ENCODE data around the gene INAFM2.

Gene INAFM2

DNA sequence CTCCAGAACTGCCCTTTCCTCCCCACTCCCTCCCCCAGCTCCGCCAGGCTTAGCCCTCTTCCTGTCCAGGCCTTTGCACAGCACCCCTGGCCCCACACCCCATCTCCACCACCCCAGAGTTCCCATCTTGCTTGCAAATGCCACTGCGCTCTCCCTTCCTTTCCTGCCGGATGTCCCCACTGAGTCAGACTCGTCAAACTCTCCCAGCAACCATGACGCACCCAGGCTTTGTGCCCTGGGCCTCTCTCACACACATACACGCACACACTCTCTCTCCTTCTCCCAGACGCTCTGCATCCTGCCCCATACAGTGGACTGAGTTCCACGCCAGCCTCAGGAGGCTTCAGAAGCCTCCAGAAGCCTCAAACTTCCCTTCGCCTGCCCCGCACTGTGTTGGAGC, 20.0 kb downstream of the INAFM2 start:
- TF ChIP-seq, protein P1, sequence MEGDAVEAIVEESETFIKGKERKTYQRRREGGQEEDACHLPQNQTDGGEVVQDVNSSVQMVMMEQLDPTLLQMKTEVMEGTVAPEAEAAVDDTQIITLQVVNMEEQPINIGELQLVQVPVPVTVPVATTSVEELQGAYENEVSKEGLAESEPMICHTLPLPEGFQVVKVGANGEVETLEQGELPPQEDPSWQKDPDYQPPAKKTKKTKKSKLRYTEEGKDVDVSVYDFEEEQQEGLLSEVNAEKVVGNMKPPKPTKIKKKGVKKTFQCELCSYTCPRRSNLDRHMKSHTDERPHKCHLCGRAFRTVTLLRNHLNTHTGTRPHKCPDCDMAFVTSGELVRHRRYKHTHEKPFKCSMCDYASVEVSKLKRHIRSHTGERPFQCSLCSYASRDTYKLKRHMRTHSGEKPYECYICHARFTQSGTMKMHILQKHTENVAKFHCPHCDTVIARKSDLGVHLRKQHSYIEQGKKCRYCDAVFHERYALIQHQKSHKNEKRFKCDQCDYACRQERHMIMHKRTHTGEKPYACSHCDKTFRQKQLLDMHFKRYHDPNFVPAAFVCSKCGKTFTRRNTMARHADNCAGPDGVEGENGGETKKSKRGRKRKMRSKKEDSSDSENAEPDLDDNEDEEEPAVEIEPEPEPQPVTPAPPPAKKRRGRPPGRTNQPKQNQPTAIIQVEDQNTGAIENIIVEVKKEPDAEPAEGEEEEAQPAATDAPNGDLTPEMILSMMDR (IDR thresholded peaks at IDR 0.05; ENCODE audit: low read depth, low read length, missing control alignments): no peak
- no peak for DNase-seq (ENCODE audit: low read depth)
- no peak overlapping the region for H3K4me3 ChIP-seq (ENCODE audit: low read depth, low read length)

DNA sequence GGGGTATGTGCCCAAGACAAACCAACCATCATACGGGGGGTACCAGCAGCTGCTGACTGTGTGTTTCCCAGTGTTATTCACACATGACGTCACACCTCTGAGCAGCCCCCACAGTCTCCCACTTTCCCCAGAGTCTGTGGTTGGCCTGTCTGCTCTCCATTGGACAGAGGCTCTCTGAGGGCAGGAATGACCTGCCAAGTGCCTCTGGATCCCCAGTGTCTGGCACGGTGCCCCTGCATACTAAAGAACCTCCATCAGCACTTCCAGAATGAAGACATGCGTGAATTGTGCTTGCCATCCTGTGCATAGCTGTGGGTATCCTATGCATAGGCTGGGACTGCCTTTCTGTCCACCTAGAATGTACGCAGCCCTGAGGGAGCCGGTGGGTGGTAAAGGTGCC, 20.7 kb downstream of the INAFM2 start:
- DNase-seq (ENCODE audit: low read depth): no peak
- no peak overlapping the region for H3K4me3 ChIP-seq (ENCODE audit: low read depth, low read length)
- TF ChIP-seq, protein P1 (IDR thresholded peaks at IDR 0.05; ENCODE audit: low read depth, low read length, missing control alignments): no peak

DNA sequence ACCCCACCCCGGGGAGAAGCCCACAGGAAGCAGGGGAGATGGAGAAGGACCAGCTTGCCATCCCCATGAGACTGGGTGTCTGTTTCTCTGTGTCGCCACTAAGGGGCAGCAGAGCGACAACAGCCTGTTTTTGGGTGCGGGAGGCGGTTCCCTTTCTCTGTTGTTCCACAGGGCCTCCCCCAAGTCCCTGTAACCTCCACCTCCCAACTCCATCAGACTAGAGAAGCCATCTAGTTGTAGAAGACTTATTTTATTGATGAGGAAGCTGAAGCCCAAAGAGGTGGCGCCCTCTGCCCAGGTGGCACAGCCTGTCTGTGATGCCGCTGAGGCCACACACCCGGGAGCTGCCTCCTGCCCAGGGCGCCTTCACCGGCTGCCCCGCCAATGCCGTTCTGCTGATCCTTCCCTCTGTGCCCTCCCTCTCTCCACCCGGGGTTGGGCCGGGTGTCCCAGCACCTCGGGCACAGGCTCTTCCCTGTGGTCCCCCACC, 21.2 kb downstream of the INAFM2 start:
- TF ChIP-seq, protein P1 (IDR thresholded peaks at IDR 0.05; ENCODE audit: low read depth, low read length, missing control alignments): peak; percentile 88
- DNase-seq (ENCODE audit: low read depth): no peak
- H3K4me3 ChIP-seq (ENCODE audit: low read depth, low read length): no peak overlapping the region

DNA sequence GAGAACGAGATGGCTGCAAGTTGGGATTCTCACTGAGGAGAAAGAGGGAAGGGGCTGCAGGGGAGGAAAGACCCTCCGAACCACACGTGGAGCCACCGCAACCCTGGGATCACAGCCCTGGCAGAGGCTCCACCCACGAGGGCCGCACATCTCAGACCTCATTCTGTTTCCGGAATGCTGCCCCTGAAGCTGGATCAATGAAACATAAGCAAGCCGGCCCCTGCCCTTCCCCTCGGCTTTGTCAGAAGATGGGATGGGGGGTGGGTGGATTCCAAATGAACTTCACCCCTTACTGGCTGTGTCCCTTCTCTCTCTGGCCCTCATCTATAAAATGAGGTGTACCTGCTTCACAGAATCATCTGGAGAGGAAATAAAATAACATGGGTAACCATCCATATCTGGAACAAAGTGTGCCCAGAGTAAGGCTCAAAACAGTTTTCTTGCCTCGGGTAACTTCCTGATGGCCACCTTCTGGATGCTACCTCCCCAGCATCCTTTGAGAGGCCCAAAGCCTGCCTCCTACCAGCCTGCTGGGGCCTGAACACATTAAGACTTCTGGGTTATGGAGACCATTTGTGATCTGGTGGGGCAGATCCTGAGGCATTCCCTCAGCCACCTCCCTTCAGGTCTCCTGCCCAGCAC, 21.9 kb downstream of the INAFM2 start:
- TF ChIP-seq, protein P1 (IDR thresholded peaks at IDR 0.05; ENCODE audit: low read depth, low read length, missing control alignments): no peak
- no peak overlapping the region for H3K4me3 ChIP-seq (ENCODE audit: low read depth, low read length)
- no peak for DNase-seq (ENCODE audit: low read depth)

DNA sequence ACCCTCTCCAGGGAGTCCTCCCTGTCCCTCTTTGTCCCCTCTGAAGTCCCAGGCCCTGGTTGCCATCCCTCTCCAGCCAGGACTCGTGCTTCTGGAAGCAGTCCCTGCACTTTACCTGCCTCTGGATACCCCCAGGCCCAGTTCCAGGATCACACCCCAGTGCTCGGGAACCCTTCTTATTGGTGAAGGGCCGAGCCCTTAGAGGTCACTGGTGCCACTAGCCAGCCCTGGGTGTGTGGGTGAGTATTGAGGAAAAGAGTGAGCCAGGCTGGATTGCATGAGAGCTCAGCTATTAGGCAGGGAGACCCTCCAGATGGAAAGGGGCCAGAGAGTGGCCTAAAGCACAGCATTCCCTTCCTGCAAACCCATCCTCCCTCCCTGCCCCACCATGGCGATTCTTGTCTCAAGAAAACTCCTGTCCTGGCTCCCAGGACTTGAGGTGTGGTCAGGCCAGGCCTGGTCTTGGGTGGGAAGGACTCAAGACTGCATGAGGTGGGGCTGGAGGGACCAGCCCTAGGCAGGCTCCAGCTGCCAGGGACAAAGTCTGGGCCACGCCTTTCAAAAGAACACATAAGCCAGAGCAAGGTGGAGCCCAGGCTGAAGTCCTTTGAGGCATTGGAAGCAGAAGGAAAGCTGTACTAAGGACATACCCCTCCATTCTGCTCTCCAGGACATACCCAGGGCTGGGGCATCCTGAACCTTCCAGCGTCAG, 22.5 kb downstream of the INAFM2 start:
- DNase-seq (ENCODE audit: low read depth): no peak
- TF ChIP-seq, protein P1 (IDR thresholded peaks at IDR 0.05; ENCODE audit: low read depth, low read length, missing control alignments): no peak
- H3K4me3 ChIP-seq (ENCODE audit: low read depth, low read length): no peak overlapping the region

DNA sequence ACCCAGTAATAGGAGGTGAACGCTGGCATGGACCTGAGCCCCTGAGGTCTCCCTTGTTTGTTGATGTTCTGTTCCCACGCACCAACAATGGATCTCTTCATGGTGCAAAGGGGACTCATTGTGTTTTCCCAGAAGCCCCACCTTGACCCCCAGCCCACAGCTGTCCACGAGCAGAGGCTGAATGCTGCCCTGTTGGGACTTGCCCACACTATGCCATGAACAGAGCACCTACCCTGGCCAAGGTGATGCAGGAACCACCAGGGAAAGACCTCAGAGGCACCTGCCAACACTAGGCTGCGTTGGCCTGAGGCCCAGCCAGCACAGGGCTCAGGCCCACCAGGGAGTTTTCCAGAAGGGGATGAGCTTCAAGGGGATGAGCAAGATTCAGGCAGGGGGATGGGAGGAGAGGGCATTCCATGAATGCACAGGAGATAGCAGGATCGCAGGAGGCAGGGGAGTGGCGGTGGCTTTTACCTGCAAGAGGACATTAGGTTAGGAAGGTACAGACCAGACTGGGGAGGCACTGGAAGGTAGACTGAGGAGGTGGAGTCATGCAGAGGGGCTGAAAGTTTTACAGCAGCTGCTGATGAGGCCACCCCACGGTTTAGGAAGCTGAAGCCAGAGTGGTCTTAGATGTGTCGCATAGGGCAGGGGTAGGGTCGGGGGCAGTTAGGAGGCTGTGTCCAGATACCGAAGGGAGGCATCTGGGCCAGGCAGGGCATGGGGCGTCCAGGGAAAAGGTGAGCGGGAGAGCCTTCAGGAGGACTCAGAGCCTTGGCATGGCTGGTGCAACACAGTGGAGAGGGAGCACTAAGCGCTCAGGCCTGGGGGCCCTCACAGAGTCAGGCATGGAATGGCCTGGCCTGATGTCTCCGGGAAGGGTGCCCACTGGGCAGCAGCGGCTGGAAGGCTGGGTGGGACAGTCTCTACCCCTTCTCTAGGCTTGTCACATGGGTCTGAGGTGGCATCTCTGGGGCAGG, 23.4 kb downstream of the INAFM2 start:
- H3K4me3 ChIP-seq (ENCODE audit: low read depth, low read length): no peak overlapping the region
- TF ChIP-seq, protein P1 (IDR thresholded peaks at IDR 0.05; ENCODE audit: low read depth, low read length, missing control alignments): no peak
- no peak for DNase-seq (ENCODE audit: low read depth)

Measured in GM12864 (cell line).